Cardiac muscle cell (in vitro differentiated cells and primary cell): ENCODE results near the gene NRIP3. TPM values are rescaled to one million over a fixed set of nuclear protein-coding genes. Genes with fewer than 3 reads are reported as not detected.

Source experiments
- DNase-seq, 2 donors: peaks; one replicate each; pipeline versions ENCODE4 v3.0.0 to v3.0.0-alpha.2; 2010 to 2017; ENCODE audit warnings: low read depth in 1 of 2, low spot score in 1 of 2
- H3K27ac ChIP-seq: fragments of 200-600 bp; sonication (generic); 2 replicates; pipeline ENCODE4 v1.5.1; 2016
- H3K27me3 ChIP-seq: fragments of 200-600 bp; sonication (generic); 2 replicates; pipeline ENCODE4 v1.6.0; 2016; ENCODE audit warnings: control low read depth
- H3K36me3 ChIP-seq: fragments of 200-600 bp; sonication (generic); 2 replicates; pipeline ENCODE4 v1.5.1; 2016; ENCODE audit warnings: control low read depth
- H3K4me1 ChIP-seq: fragments of 200-600 bp; sonication (generic); 2 replicates; pipeline ENCODE4 v1.8.1; 2017; ENCODE audit warnings: low read depth, mild to moderate bottlenecking, mixed run types
- H3K4me3 ChIP-seq: fragments of 200-600 bp; sonication (generic); 2 replicates; pipeline ENCODE4 v1.5.1; 2016; ENCODE audit warnings: mild to moderate bottlenecking
- H3K9me3 ChIP-seq: fragments of 200-600 bp; sonication (generic); 2 replicates; pipeline ENCODE4 v1.5.1; 2017; ENCODE audit warnings: low read depth, mild to moderate bottlenecking, control low read depth
- CTCF ChIP-seq: IDR thresholded peaks from 2 replicates; pipeline ENCODE4 v1.5.1; 2012; ENCODE audit warnings: low read depth, mild to moderate bottlenecking, low read length
- polyA plus RNA-seq: library from polyadenylated mRNA; unstranded; fragments of >200 nt; fragmentation: Nextera tagmentation; extraction: Ambion mirVana; gene quantifications from 2 replicates; pipeline ENCODE4 v1.2.1, GENCODE V29; 2016
- total RNA-seq: library from RNA; depleted of rRNA; stranded (reverse); fragments of >200 nt; gene quantifications from 2 replicates; pipeline ENCODE4 v1.2.3, GENCODE V29; 2016

NRIP3 gene
- total and polyA plus RNA-seq, 2 experiments from 2014 or later, result 0.04 to 2.5 TPM

- no peak for DNase-seq
- Histone ChIP-seq H3K4me1 (no peaks in the 10 kb centered on the region), H3K36me3 (no peaks in the 10 kb centered on the region), H3K27me3 (no peaks in the 10 kb centered on the region), H3K27ac (no peak overlapping the region), H3K9me3 (no peaks in the 10 kb centered on the region), H3K4me3 (no peak overlapping the region)
- no peak for TF ChIP-seq CTCF
Observed at GRCh38 chr11:8971196-8971923, 32.4 kb downstream of the NRIP3 start.

GRCh38 chr11:8967184-8967583 is 36.6 kb downstream of the NRIP3 start:
- TF ChIP-seq CTCF, result no peak
- Histone ChIP-seq H3K9me3 (no peaks in the 10 kb centered on the region), H3K27me3 (no peaks in the 10 kb centered on the region)

GRCh38 chr11:8964324-8965320 is 39.2 kb downstream of the NRIP3 start, which contains the start of gene TMEM9B:
Gene TMEM9B, minus strand, starts transcription at chr11:8964442. Its CDS starts 129 bp downstream, at chr11:8964313.
- Histone ChIP-seq H3K4me1 (peaks cover 6% of the 10 kb centered on the region), H3K36me3 (no peaks in the 10 kb centered on the region), H3K9me3 (no peaks in the 10 kb centered on the region), H3K4me3 (peak within 1 kb of the TSS; percentile 78), H3K27me3 (no peaks in the 10 kb centered on the region), H3K27ac (peak within 1 kb of the TSS; percentile 88)
- no peak for TF ChIP-seq CTCF
- peak; percentile 89 to 94 for DNase-seq

More at GRCh38 chr11:8967184-8967583, 36.6 kb downstream of the NRIP3 start:
- Histone ChIP-seq H3K4me3 (no peak overlapping the region), H3K27ac (no peak overlapping the region), H3K36me3 (no peaks in the 10 kb centered on the region), H3K4me1 (peaks cover 6% of the 10 kb centered on the region)
- no peak for DNase-seq

GRCh38 chr11:8963569-8964323 is 40.1 kb downstream of the NRIP3 start:
- TF ChIP-seq CTCF, result no peak
- peak overlapping the region; percentile 78 for H3K4me3 ChIP-seq
- H3K4me1 ChIP-seq, result peaks cover 6% of the 10 kb centered on the region
- no peaks in the 10 kb centered on the region for H3K27me3 ChIP-seq
- H3K9me3 ChIP-seq, result no peaks in the 10 kb centered on the region
- peak in 1 of 2 donors; percentile 90 for DNase-seq
- peak overlapping the region; percentile 88 for H3K27ac ChIP-seq
- H3K36me3 ChIP-seq, result no peaks in the 10 kb centered on the region

GRCh38 chr11:8962841-8963240 is 41.0 kb downstream of the NRIP3 start:
- Histone ChIP-seq H3K4me1 (peaks cover 6% of the 10 kb centered on the region), H3K27me3 (no peaks in the 10 kb centered on the region), H3K4me3 (no peak overlapping the region), H3K36me3 (no peaks in the 10 kb centered on the region), H3K27ac (peak overlapping the region; percentile 88), H3K9me3 (no peaks in the 10 kb centered on the region)
- TF ChIP-seq CTCF, result no peak
- DNase-seq, result no peak
